GM21529 (cell line): Measurements from ENCODE around the gene CAMSAP1.
"Not testable (repeated sequence)": the region's sequence is repeated elsewhere in the genome, so short reads cannot be mapped to it uniquely, and the experiment has no call there.

Experiments used
- ATAC-seq: cut with Tn5 transposase; IDR thresholded peaks from one replicate; pipeline ENCODE4 v1.9.1; 2021; ENCODE audit not compliant: unreplicated experiment

Gene CAMSAP1, protein sequence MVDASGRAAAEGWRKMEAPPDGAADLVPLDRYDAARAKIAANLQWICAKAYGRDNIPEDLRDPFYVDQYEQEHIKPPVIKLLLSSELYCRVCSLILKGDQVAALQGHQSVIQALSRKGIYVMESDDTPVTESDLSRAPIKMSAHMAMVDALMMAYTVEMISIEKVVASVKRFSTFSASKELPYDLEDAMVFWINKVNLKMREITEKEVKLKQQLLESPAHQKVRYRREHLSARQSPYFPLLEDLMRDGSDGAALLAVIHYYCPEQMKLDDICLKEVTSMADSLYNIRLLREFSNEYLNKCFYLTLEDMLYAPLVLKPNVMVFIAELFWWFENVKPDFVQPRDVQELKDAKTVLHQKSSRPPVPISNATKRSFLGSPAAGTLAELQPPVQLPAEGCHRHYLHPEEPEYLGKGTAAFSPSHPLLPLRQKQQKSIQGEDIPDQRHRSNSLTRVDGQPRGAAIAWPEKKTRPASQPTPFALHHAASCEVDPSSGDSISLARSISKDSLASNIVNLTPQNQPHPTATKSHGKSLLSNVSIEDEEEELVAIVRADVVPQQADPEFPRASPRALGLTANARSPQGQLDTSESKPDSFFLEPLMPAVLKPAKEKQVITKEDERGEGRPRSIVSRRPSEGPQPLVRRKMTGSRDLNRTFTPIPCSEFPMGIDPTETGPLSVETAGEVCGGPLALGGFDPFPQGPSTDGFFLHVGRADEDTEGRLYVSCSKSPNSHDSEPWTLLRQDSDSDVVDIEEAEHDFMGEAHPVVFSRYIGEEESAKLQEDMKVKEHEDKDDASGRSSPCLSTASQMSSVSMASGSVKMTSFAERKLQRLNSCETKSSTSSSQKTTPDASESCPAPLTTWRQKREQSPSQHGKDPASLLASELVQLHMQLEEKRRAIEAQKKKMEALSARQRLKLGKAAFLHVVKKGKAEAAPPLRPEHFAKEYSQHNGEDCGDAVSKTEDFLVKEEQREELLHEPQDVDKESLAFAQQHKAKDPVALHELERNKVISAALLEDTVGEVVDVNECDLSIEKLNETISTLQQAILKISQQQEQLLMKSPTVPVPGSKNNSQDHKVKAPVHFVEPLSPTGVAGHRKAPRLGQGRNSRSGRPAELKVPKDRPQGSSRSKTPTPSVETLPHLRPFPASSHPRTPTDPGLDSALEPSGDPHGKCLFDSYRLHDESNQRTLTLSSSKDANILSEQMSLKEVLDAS (N-terminal part only)

DNA sequence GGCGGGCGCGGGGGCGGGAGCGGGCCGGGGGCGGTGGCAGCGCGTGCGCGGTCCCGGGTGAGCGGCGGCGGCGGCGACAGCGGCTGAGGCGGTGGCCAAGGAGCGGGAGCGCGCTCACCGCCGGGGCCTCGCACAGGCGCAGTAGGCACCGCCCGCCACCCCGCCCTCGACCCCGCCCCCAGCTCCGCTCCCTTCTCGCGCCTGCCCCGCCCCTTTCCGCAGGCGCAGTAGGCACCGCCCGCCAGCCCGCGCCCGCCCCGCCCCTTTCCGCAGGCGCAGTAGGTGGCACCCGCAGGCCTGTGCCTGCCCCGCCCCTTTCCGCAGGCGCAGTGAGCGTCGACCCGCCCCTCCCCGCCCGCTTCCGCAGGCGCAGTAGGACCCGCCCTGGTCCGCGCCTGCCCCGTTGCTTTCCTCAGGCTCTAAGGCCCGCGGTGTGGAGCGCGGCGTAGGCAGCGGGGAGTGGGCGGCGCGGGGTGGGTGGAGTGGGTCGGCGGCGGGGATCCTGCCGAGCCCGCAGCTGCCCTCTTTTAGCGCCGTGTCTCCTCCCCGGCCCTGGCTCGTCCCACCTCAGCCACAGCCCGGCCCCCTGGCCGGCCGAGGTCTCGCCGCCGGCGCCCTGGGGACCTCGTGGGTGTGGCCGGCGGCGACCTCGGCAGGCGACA is at the start of gene CAMSAP1:
Gene CAMSAP1 (minus strand): TSS at position 116 of the 662 bp plus-strand sequence. CDS start 387 bp downstream, outside the sequence.
- ATAC-seq: peak; percentile 69

DNA sequence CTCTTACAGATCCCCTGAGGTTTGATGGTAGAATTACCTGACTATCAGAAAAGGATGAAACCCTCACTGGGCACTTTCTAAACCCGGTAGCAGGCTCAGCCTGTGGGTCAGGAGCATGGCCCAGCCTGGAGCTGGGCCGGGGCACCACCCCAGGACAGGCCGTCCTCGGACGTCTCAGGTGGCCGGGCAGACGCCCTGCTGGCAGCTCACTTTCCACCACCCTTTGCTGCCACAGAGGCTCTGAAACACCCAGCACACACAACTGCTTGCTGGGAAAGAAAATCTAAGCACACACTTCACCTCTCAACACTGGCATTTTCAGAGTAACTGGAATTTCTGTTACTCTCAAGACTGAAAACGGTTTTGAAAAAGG is 49.4 kb upstream of the CAMSAP1 start:
- ATAC-seq: no peak

DNA sequence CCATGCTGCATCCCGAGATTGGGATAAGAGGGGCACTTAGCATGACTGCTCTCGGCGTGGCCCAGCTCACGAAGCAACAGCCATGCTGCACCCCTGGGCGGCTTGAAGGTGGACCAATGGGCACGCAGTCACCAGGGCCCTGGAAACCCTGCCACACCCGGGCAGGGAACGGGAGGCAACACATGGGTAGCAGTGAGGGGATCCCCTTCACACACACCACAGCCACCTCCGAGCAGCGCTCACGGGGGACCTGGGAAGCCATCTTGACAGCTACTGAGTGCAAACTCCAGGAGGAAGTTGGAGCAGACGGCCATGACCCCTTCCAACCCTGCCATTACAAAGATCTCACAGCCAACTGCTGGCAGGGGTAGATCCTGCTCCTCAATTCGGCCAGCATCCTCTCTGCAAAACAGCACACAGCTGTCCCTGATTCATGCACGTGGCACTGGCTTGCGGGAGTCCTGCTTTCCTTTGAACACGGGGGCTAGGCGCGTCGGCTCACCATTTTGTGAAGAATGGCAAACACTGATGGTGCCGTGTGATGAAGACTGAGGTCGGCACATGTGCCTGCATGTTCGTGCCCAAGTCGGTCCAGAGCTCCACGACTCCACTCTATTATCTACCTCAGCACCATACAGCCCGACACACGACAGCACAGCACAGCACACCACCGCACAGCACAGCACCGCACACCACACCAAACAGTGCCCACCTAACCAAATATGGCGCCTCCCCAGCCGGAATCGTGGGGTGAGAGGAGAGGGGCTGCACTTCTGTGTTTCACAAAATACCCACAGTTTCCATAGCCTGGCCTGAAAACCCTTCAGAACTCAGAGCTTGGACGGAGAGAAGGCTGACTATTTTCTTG is 48.8 kb upstream of the CAMSAP1 start:
- ATAC-seq: no peak

DNA sequence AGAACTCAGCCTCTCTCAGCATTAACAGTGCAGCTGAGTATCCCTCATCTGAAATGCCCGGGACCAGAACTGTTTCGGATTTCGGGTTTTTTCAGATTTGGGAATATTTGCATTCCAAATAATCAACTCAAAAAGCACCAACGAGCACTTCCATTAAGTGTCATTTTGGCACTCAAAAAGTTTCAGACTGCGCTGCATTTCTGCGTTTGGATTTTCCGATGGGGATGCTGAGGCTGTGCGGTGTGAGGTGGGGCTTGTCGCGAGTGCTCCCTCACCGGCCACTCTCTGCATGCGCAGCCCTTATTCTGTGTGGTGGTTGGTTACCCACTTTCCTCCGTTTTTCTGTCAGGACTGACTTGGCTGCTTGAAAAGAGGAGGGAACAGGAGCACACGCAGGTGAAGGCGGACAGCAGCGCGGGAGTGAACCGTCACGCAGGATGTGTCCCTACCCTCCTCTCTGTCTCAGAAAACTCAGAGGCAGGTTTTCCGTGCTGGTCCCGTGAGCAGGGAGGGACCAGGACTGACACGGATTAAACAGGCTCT is 45.4 kb upstream of the CAMSAP1 start:
- no peak for ATAC-seq

DNA sequence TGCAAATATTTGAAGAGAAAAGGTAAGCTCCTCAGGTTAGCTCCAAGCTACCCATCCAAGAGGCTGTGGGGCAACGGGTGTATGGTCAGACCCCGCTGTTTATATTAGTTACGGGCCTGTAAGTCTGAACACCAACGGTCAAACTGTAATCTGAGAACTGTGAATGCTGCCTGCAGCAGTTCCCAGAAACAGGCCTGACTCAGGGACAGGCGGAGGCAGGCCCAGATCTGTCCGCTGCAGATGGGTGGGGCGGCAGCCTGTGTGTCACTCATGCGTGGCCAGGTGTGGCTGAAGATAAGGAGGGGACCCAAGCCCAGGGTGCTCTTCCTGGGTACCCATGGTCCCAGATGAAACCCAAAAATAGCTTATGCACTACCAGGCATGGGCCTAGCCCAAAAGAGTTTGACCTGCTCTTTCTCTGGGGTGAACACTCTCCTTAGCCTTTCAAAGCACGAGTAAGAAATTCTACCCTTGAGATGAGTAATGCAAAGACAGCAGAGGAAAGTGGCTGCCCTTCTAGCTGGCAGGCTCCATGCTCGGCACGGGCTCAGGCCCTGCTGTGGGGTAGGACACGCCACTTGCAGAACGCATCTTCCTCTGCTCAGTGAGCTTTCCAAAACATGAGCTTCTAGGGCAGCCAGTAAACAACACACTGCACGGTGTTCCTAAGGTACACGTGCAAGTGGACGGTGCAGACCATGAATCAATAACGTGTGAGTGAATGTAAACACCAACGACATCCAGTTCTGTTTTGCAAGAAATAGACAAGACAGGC is 44.7 kb upstream of the CAMSAP1 start:
- no peak for ATAC-seq

DNA sequence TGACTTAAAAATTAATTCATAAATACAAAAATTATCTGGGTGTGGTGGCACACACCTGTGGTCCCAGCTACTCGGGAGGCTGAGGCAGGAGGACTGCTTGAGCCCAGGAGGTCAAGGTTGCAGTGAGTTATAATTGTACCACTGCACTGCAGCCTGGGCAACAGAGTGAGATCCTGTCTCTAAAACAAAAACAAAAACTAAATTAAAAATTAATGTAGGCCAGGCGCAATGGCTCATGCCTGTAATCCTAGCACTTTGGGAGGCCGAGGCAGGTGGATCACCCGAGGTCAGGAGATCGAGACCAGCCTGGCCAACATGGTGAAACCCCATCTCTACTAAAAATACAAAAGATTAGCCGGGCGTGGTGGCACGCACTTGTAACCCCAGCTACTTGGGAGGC is 44.0 kb upstream of the CAMSAP1 start:
- ATAC-seq: not testable (repeated sequence)

DNA sequence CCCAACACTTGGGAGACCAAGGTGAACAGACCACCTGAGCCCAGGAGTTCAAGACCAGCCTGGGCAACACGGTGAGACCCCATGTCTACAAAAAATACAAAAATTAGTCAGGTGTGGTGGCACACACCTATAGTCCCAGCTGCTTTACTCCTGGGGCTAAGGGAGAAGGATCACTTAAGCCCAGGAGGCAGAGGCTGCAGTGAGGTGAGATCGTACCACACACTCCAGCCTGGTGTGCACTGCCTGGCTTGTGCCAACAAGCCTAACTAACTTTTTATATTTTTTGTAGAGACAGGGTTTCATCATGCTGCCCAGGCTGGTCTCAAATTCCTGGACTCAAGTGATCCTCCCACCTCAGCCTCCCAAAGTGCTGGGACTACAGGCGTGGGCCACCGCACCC is 43.5 kb upstream of the CAMSAP1 start:
- ATAC-seq: not testable (repeated sequence)

DNA sequence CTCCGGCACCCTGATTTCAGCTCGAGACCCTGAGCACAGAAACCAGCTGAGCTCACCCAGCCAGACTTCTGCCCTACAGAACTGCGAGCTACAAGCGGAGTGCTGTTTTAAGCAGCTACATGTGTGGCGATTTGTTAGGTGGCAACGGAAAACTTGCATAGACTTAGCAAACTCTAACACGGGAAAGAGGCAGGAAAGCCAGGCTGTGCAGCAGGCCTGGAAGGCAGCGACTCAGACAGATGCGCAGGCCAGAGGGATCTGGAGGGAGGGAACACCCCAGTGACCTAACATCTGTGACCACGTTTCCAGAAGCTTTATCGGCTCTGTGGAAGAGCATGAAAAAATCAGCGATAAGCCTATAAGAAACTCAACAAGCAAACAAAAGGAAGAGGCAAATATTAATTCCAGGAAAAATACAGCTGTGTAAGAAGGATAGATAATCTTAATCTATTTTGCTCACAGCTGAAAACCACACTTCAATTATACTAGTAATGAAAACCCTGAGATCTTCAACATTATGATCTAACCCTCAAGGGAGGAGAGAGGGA is 42.9 kb upstream of the CAMSAP1 start:
- no peak for ATAC-seq

DNA sequence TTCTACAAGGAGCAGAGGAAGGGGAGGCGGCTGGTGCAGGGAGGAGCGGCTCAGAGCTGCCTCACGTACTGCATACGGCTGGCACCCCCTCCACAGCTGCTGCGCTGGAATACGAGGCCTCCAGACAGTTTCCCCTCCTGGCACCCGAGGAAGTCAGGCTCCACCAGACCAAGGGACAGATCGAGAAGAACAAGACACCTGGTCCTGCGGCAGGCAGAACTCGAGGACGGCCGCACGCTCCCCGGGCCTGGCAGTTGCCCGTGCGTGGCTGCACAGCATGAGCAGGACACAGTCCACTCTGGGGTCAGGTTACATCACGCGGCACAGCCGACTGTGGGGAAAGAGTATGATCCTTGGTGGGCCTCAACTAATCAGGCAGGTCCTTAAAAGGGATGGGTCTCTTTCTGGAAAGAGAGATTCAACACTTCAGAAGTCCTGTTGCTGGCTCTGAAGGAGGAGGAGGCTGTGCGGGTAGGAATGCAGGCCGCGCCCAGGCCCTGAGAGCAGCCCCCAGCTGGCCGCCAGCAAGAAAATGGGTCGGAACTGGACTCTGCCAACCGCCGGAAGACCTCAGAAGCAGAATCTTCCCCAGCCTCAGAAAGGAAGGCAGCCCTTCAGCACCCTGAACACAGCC is 42.3 kb upstream of the CAMSAP1 start:
- no peak for ATAC-seq

DNA sequence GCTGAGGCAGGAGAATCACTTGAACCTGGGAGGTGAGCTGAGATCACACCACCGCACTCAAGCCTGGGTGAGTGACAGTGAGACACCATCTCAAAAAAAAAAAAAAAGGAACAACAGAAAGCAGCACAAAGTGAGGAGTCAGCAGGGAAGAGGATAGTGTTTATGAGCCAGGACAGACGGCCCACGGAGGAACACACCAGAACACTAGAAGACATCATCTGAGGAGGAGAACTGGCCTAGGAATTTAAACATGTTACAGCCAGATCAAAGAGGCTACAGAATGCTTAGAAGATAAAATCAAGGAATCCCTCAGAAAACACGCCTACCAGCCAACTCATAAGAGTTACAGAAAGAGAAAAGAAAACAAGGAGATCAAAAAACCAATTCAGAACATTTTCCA is 41.6 kb upstream of the CAMSAP1 start:
- no peak for ATAC-seq

DNA sequence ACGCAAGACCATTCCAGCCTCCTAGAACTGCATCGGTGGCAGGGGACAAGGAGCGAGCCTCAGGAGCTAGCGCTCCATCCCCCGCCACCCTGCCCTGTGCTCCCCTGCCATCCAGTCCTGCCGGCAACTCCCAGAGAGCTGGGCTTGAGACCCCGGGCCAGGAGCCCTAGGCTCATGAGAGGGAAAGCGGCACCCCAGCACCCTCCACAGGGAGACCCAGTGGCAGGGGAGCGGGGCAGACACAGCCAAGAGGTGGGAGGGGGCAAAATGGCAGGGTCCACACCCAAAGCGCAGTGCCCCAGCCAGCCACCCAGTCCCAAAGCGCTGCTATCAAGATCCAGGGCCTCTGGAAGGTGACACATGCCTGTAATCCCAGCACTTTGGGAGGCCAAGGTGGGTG is 41.1 kb upstream of the CAMSAP1 start:
- no peak for ATAC-seq

DNA sequence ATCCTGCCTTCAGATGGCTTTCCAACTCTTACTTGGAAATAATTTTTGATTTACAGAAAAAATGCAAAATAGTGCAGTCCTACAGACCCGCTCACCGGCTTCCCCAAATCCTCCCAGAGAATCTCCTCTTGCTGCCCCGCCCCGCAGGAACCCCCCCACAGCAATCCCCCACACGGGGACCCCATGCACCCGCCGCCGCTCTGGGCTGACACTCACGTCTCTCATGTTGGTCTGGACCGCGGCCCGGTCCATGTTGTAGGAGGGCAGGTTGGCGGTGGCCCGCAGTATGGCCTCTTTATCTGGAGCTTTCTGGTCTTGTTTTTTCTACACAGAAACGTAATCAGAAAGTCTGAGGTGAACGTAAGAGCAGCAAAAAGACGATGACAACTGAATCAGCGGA is 40.2 kb upstream of the CAMSAP1 start:
- ATAC-seq: no peak

DNA sequence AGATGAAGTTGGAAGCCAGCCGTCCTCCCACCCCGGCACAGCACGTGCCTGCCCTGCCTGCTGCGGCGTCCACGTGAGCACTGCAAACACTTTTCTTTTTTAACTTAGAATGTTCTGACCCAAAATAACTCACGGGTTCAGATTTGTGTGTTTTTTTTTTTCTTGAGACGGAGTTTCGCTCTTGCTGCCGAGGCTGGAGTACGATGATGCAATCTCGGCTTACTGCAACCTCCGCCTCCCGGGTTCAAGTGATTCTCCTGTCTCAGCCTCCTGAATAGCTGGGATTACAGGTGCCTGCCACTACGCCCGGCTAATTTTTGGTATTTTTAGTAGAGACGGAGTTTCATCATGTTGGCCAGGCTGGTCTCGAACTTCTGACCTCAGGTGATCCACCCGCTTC is 39.8 kb upstream of the CAMSAP1 start:
- ATAC-seq: not testable (repeated sequence)

DNA sequence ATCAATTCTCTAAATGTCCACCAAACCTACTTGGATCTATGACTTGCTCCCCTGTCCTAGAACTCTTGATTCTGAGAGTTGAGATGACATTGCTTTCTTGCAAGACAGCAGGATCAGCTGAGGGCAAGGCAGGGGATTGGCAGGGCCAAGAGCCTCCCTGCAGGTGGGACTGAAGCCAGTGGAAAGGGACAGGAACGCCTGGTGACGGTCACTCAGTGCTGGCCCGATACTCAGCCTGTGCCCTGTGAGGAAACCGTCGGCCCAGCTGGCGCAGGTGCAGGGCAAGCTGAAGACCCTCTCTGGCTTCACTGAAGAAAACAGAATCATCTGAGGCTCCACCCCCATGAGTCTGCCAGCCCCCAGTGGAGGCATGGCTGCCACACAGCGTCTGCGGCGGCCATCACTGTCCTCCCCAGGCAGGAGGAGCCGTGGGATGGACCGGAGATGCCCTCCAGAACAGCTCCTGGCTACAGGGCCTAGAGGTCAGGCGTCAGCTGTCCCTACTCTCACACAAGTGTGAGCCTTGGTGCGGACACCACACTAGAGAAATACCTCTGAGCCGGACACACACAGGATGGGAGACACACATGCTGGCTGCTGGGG is 39.1 kb upstream of the CAMSAP1 start:
- no peak for ATAC-seq

DNA sequence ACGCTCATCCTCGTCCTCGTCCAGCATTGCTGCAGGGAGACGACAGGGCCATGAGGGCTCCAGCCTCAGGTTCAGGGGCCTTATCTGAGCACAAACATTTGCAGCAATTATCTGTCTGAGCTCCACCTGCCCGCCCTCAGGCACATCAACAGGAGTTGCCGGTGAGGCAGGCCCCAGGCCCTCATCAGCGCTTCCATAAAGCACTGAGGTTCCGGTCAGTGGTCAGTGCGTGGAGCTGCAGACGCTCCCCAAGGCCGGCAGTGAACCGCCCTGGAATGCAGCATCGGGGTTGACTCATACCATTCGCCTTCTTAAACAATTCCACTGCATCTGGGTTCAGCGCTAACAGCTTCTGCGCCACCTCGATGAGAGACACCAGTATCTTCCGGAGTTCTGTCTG is 38.6 kb upstream of the CAMSAP1 start:
- no peak for ATAC-seq

DNA sequence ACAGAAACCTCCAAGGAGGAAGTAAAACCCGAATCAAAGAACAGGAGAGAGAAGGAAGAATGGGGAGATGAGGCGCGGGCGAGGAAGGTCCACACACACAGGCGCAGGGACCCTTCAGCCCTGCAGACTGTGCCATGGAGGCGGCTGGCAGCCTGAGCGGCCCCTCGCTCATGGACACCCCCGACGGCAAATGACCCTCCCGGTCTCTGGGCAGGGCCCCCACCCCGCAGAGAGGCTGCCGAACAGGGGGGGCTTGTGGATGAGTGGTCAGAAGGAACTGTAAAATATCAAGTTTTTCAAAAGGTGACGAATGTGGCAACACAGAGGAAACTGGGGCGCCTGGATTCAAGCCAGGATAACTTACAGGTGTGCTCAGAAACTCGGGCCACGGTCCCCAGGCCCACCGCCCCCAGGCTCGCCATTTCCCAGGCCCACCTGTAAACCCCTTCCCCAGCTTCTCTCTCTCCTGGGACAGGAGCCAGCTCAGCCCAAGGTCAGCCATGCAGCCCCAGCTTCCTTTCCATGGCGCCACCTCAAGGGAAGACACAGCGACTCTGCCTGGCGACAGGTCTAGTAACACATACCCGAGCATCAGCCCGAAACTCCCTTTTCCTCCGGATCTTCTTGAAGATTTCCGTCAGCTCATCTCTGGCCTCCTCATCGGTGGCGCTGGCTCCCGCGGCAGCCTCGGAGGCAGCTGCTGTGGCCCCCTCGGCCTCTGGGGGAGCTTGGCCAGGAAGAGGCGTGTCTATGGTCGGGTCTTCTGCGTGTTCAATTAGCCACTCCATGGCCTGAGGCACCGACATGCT is 37.3 kb upstream of the CAMSAP1 start:
- ATAC-seq: no peak

DNA sequence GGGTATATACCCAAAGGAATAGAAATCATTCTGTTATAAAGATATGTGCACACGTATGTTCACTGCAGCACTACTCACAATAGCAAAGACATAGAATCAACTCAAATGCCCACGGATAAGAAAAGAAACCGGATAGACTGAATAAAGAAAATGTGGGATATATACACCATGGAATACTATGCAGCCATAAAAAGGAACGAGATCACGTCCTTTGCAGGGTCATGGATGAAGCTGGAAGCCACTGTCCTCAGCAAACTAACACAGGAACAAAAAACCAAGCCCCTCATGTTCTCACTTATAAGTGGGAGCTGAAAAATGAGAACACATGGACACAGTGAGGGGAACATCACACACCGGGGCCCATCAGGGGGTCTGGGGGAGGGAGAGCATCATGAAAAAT is 36.3 kb upstream of the CAMSAP1 start:
- ATAC-seq: not testable (repeated sequence)
